Stomach (tissue), 9 donors: ENCODE data around the gene SNAP47. TPM values are rescaled to one million over a fixed set of nuclear protein-coding genes. Genes with fewer than 3 reads are reported as not detected.

Experiments used
- DNase-seq, 2 donors: peaks; one replicate each; pipeline versions ENCODE4 v3.0.0 to v3.0.0-alpha.2; 2013 to 2019
- H3K27ac ChIP-seq, 5 donors: fragments of 200-600 bp in 4 of 5; sonication (generic) in 4 of 5; one replicate each; pipeline ENCODE4 v1.5.1; 2013 to 2019; ENCODE audit warnings: mild to moderate bottlenecking in 1 of 5, moderate library complexity in 1 of 5
- H3K27me3 ChIP-seq, 3 donors: fragments of 200-600 bp; sonication (generic); one replicate each; pipeline ENCODE4 v1.5.1; 2017 to 2019; ENCODE audit warnings: mixed run types in 1 of 3
- H3K36me3 ChIP-seq, 4 donors: fragments of 200-600 bp; sonication (generic); 1 replicate in 3 of 4; 2 replicates in 1 of 4; pipeline ENCODE4 v1.5.1; 2016 to 2019
- H3K4me1 ChIP-seq, 4 donors: fragments of 200-600 bp; sonication (generic); one replicate each; pipeline ENCODE4 v1.5.1; 2016 to 2019
- H3K4me3 ChIP-seq, 4 donors: fragments of 200-600 bp; sonication (generic) in 3 of 4; one replicate each; pipeline ENCODE4 v1.5.1; 2016 to 2019; ENCODE audit warnings: mild to moderate bottlenecking in 1 of 4
- H3K9me3 ChIP-seq, 4 donors: fragments of 200-600 bp; sonication (generic); one replicate each; pipeline ENCODE4 v1.5.1; 2016 to 2019
- EP300 ChIP-seq: sonication (generic); formaldehyde crosslinking; IDR thresholded peaks from one replicate; pipeline ENCODE4 v1.6.1; 2017; ENCODE audit warnings: antibody characterized with exemption
- POLR2A ChIP-seq, 4 donors: fragments of 450-650 bp; IDR thresholded peaks; one replicate each; pipeline ENCODE4 v1.6.1; 2016; ENCODE audit warnings: antibody characterized with exemption in 4 of 4, control low read depth in 2 of 4, mild to moderate bottlenecking in 1 of 4, moderate library complexity in 1 of 4
- POLR2AphosphoS5 ChIP-seq, 3 donors: sonication (generic); formaldehyde crosslinking; IDR thresholded peaks; one replicate each; pipeline ENCODE4 v1.6.1; 2016; ENCODE audit warnings: antibody characterized with exemption in 3 of 3
- WGBS, 5 donors: extraction: QIAGEN DNeasy Blood & Tissue Kit in 3 of 5; methylation state at CpG; one replicate each; pipeline versions ENCODE4 v1.1.5 to v1.1.7; 2013 to 2018; 5-methylcytosine and 5-hydroxymethylcytosine counted together
- intact Hi-C: fragments of 100-400 bp; cut with DNase I; formaldehyde crosslinking; loops from one replicate; pipeline ENCODE4 v1.15.1; 2023; ENCODE audit warnings: low total_unique reads
- polyA plus RNA-seq, 3 donors: library from polyadenylated mRNA; stranded (reverse); fragments of 200-250 nt; gene quantifications; one replicate each; pipeline ENCODE4 v1.2.3, GENCODE V29; 2013
- total RNA-seq, 5 donors: library from RNA; depleted of rRNA; stranded (reverse); fragments of >200 nt; gene quantifications; one replicate each; pipeline versions ENCODE4 v1.1.0 to v1.2.3, GENCODE V29; 2014 to 2016
- TF ChIP-seq, protein P1 (sequence below), 7 experiments: fragments of 450-650 bp in 4 of 7; fragments of 200-600 bp in 3 of 7; sonication (generic) in 3 of 7; IDR thresholded peaks; one replicate each; pipeline ENCODE4 v1.5.1; 2016 to 2019; ENCODE audit warnings: antibody characterized with exemption in 7 of 7, control low read depth in 2 of 7, mild to moderate bottlenecking in 1 of 7
- donor health status: healthy with polysubstance abuse.
- donor health status: Bipolar disorder and iron deficiency.
- donor health status: healthy.

SNAP47 gene
- total and polyA plus RNA-seq, 8 donors: 13.7 to 117 (median 27.3) TPM

DNA sequence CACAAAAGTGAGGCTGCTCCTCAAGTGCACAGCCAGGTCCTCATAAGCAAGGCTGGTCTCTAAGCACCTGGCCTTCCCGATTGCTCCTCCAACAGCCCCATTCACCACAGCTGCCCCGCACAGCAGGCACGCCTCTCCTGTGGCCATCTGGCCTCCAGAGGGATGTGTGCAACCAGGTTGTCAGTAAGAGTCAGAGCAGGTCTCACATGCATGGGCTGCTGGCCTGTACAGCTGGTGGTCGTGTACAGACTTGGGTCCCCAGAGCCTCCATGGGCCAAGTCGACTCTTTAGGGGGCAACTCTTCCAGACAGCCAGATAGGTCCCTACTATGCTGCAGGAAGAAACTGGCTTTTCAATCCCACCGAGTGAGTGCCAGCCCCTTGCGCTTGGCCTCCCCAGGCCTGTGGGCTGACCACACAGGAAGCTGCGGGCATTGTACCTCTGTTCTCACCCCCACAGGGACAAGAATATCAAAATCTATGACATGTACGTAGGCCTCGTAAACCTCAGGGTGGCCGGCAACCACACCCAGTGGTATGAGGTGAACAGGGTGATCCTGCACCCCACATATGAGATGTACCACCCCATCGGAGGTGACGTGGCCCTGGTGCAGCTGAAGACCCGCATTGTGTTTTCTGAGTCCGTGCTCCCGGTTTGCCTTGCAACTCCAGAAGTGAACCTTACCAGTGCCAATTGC is 81.7 kb downstream of the SNAP47 start:
- Histone ChIP-seq H3K27ac (no peak overlapping the region), H3K36me3 (no peaks in the 10 kb centered on the region), H3K4me1 (no peaks in the 10 kb centered on the region), H3K27me3 (no peaks in the 10 kb centered on the region), H3K9me3 (peaks cover 8 to 33% (median 17%) of the 10 kb centered on the region in 4 donors), H3K4me3 (no peak overlapping the region)
- intact Hi-C loops: no loop called here
- 77 to 91% (median 89%) methylated on average over 5 to 16 of the region's 16 CpGs for WGBS, 5 donors
- no peak for DNase-seq
- TF ChIP-seq POLR2AphosphoS5 (IDR thresholded peaks at IDR 0.05) (no peak), POLR2A (IDR thresholded peaks at IDR 0.05) (no peak), EP300 (no peak)
- TF ChIP-seq, protein P1, sequence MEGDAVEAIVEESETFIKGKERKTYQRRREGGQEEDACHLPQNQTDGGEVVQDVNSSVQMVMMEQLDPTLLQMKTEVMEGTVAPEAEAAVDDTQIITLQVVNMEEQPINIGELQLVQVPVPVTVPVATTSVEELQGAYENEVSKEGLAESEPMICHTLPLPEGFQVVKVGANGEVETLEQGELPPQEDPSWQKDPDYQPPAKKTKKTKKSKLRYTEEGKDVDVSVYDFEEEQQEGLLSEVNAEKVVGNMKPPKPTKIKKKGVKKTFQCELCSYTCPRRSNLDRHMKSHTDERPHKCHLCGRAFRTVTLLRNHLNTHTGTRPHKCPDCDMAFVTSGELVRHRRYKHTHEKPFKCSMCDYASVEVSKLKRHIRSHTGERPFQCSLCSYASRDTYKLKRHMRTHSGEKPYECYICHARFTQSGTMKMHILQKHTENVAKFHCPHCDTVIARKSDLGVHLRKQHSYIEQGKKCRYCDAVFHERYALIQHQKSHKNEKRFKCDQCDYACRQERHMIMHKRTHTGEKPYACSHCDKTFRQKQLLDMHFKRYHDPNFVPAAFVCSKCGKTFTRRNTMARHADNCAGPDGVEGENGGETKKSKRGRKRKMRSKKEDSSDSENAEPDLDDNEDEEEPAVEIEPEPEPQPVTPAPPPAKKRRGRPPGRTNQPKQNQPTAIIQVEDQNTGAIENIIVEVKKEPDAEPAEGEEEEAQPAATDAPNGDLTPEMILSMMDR (IDR thresholded peaks at IDR 0.05): no peak

DNA sequence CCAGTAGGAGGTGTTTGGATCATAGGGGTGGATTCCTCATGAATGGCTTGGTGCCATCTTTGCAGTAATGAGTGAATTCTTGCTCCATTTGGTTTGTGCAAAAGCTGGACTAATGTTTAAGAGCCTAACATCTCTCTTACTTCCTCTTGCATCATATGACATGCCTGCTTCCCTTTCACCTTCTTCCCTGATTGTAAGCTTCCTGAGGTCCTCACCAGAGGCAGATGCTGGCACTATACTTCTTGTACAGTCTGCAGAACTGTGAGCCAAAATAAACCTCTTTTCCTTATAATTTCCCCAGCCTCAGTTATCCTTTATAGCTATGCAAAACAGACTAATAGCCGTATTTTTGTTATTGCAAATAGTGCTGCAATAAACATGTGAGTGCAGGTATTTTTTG is 88.3 kb downstream of the SNAP47 start:
- Histone ChIP-seq H3K27me3 (peaks cover 0 to 5% (median 0%) of the 10 kb centered on the region in 3 donors), H3K27ac (no peak overlapping the region), H3K4me3 (no peak overlapping the region), H3K9me3 (peaks cover 0 to 21% (median 10%) of the 10 kb centered on the region in 4 donors), H3K36me3 (no peaks in the 10 kb centered on the region), H3K4me1 (no peaks in the 10 kb centered on the region)
- WGBS, 5 donors: 85 to 96% (median 94%) methylated on average over 1 of the region's 1 CpG
- intact Hi-C loops: no loop called here
- TF ChIP-seq POLR2AphosphoS5 (IDR thresholded peaks at IDR 0.05): no peak
- TF ChIP-seq, protein P1 (IDR thresholded peaks at IDR 0.05): no peak
- no peak for TF ChIP-seq EP300
- TF ChIP-seq POLR2A (IDR thresholded peaks at IDR 0.05): no peak
- DNase-seq: no peak

DNA sequence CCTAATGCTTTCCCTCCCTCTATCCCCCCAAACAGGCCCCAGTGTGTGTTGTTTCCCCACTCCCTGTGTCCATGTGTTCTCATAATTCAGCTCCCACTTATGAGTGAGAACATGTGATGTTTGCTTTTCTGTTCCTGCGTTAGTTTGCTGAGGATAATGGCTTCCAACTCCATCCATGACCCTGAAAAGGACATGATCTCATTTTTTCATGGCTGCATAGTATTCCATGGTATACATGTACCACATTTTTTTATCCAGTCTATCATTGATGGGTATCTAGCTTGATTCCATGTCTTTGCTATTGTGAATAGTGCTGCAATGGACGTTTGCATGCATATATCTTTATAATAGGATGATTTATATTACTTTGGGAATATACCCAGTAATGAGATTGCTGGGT is 89.0 kb downstream of the SNAP47 start:
- no peak for TF ChIP-seq EP300
- no peak for TF ChIP-seq POLR2AphosphoS5 (IDR thresholded peaks at IDR 0.05)
- TF ChIP-seq, protein P1 (IDR thresholded peaks at IDR 0.05): no peak
- TF ChIP-seq POLR2A (IDR thresholded peaks at IDR 0.05): no peak
- peaks cover 0 to 25% (median 15%) of the 10 kb centered on the region in 4 donors for H3K9me3 ChIP-seq
- H3K27ac ChIP-seq: no peak overlapping the region
- H3K4me1 ChIP-seq: no peaks in the 10 kb centered on the region
- no peak for DNase-seq
- intact Hi-C loops: no loop called here
- no peaks in the 10 kb centered on the region for H3K36me3 ChIP-seq
- peaks cover 0 to 9% (median 0%) of the 10 kb centered on the region in 3 donors for H3K27me3 ChIP-seq
- WGBS, 5 donors: 38 to 45% (median 39%) methylated on average over 2 of the region's 2 CpGs
- H3K4me3 ChIP-seq: no peak overlapping the region

DNA sequence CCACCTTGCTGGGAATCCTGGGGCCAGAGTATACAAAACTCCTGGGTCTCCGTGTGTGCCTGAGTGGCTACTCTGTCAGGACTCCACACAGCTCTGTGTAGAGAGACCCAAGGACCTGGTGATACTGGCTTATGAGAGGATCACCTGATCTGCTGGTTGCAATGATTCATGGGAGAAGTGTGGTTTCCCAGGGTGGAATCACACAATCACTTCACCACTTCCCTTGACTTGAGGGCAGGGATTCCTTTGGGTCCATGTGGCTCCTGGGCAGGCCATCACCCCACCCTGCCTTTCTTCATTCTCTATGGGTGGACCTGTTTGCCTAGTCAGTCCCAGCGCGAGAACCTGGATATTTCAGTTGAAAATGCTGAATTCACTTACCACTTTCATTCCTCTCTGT is 93.6 kb downstream of the SNAP47 start:
- DNase-seq: no peak
- intact Hi-C loops: no loop called here
- Histone ChIP-seq H3K27ac (no peak overlapping the region), H3K9me3 (peaks cover 0 to 16% (median 13%) of the 10 kb centered on the region in 4 donors), H3K36me3 (no peaks in the 10 kb centered on the region), H3K4me3 (no peak overlapping the region), H3K27me3 (peaks cover 0 to 9% (median 0%) of the 10 kb centered on the region in 3 donors), H3K4me1 (no peaks in the 10 kb centered on the region)
- WGBS, 5 donors: 69 to 91% (median 86%) methylated on average over 2 to 3 of the region's 3 CpGs
- TF ChIP-seq POLR2AphosphoS5 (IDR thresholded peaks at IDR 0.05) (no peak), POLR2A (IDR thresholded peaks at IDR 0.05) (no peak), EP300 (no peak)
- TF ChIP-seq, protein P1 (IDR thresholded peaks at IDR 0.05): no peak

Other genes starting within 250 kb of the SNAP47 start
- gene ZNF678, start 171.9 kb upstream of the SNAP47 start, total RNA-seq: 10 to 100 TPM in 3 of 5 donors, 1 to 10 TPM in 2; 4.7 to 34.1 (median 10.3) TPM
- gene ZNF678, start 171.9 kb upstream of the SNAP47 start, polyA plus RNA-seq: 1 to 10 TPM in 2 of 3 donors, under 1 TPM in 1; 0.65 to 2.4 (median 2.2) TPM
- 10 to 100 TPM in 3 of 5 donors, 1 to 10 TPM in 2; 2.3 to 26.8 (median 17.5) TPM for gene JMJD4, start 133 bp upstream of the SNAP47 start, total RNA-seq
- 10 to 100 TPM in 2 of 3 donors, 1 to 10 TPM in 1; 8.2 to 11.9 (median 10.7) TPM for gene JMJD4, start 133 bp upstream of the SNAP47 start, polyA plus RNA-seq
- gene PRSS38, start 80.2 kb downstream of the SNAP47 start, total RNA-seq: not detected
- gene PRSS38, start 80.2 kb downstream of the SNAP47 start, polyA plus RNA-seq: not detected
- gene WNT9A, start 212.5 kb downstream of the SNAP47 start, total RNA-seq: 10 to 100 TPM in 1 of 5 donors, 1 to 10 TPM in 4; 1.7 to 22.2 (median 4.3) TPM
- gene WNT9A, start 212.5 kb downstream of the SNAP47 start, polyA plus RNA-seq: 1 to 10 TPM; 1.1 to 2.0 (median 1.1) TPM